Smooth muscle cell (in vitro differentiated cells): ENCODE results near the gene KLK2. TPM values are rescaled to one million over a fixed set of nuclear protein-coding genes. Genes with fewer than 3 reads are reported as not detected.

Source experiments
- DNase-seq: peaks from one replicate; lab custom pipeline; 2025; ENCODE audit not compliant: unreplicated experiment; lab: John Stamatoyannopoulos, UW
- H2AFZ ChIP-seq: fragments of 200-600 bp; sonication (generic); 2 replicates; pipeline ENCODE4 v1.6.0; 2016; ENCODE audit warnings: antibody characterized with exemption, low read depth, mild to moderate bottlenecking
- H3F3A ChIP-seq: fragments of 200-600 bp; sonication (generic); 2 replicates; pipeline ENCODE4 v1.6.0; 2017; ENCODE audit warnings: antibody characterized with exemption, low read depth
- H3K27ac ChIP-seq: fragments of 200-600 bp; sonication (generic); 2 replicates; pipeline ENCODE4 v1.5.1; 2016; ENCODE audit warnings: low read depth, mild to moderate bottlenecking
- H3K27me3 ChIP-seq: fragments of 200-600 bp; sonication (generic); 2 replicates; pipeline ENCODE4 v1.6.1; 2016; ENCODE audit warnings: low read depth, mild to moderate bottlenecking
- H3K36me3 ChIP-seq: fragments of 200-600 bp; sonication (generic); 2 replicates; pipeline ENCODE4 v1.5.1; 2016; ENCODE audit warnings: low read depth
- H3K4me1 ChIP-seq: fragments of 200-600 bp; sonication (generic); 2 replicates; pipeline ENCODE4 v1.5.1; 2016; ENCODE audit warnings: low read depth
- H3K4me2 ChIP-seq: fragments of 200-600 bp; sonication (generic); 2 replicates; pipeline ENCODE4 v1.6.0; 2016; ENCODE audit warnings: mild to moderate bottlenecking
- H3K4me3 ChIP-seq: fragments of 200-600 bp; sonication (generic); 2 replicates; pipeline ENCODE4 v1.5.1; 2016; ENCODE audit warnings: mild to moderate bottlenecking
- H3K79me2 ChIP-seq: fragments of 200-600 bp; sonication (generic); 2 replicates; pipeline ENCODE4 v1.6.0; 2016; ENCODE audit warnings: low read depth, mild to moderate bottlenecking
- H3K9ac ChIP-seq: fragments of 200-600 bp; sonication (generic); 2 replicates; pipeline ENCODE4 v1.6.0; 2016; ENCODE audit warnings: low read depth
- H3K9me3 ChIP-seq: fragments of 200-600 bp; sonication (generic); replicated peaks from 2 replicates; pipeline ENCODE4 v1.5.1; 2016; ENCODE audit warnings: low read depth
- H4K20me1 ChIP-seq: fragments of 200-600 bp; sonication (generic); 2 replicates; pipeline ENCODE4 v1.6.0; 2016; ENCODE audit warnings: low read depth
- CTCF ChIP-seq: fragments of 200-600 bp; sonication (generic); IDR thresholded peaks from 2 replicates; pipeline ENCODE4 v1.5.1; 2017; ENCODE audit warnings: borderline replicate concordance, mild to moderate bottlenecking, antibody characterized with exemption; ENCODE audit not compliant: insufficient read depth, poor library complexity, severe bottlenecking
- WGBS: methylation state at CpG from one replicate; pipeline ENCODE4 v1.1.7; 2016; ENCODE audit warnings: low lambda C conversion rate; 5-methylcytosine and 5-hydroxymethylcytosine counted together
- polyA plus RNA-seq: library from polyadenylated mRNA; unstranded; fragments of >200 nt; fragmentation: Nextera tagmentation; extraction: Ambion mirVana; gene quantifications from 2 replicates; pipeline ENCODE4 v1.2.1, GENCODE V29; 2016
- total RNA-seq: library from RNA; depleted of rRNA; stranded (reverse); fragments of >200 nt; gene quantifications from 2 replicates; pipeline ENCODE4 v1.2.3, GENCODE V29; 2014

Gene KLK2
- total and polyA plus RNA-seq, 2 experiments from 2014 or later, result not detected

GRCh38 chr19:50916069-50916468, 42.8 kb downstream of the KLK2 start:
- Histone ChIP-seq H3K36me3 (no peaks in the 10 kb centered on the region), H3K27me3 (peaks cover 57% of the 10 kb centered on the region), H3K4me3 (no peak overlapping the region), H3F3A (no peaks in the 10 kb centered on the region), H3K4me1 (no peaks in the 10 kb centered on the region), H3K9me3 (no peaks in the 10 kb centered on the region), H4K20me1 (no peaks in the 10 kb centered on the region), H3K79me2 (no peaks in the 10 kb centered on the region), H3K9ac (no peak overlapping the region), H3K4me2 (no peak overlapping the region), H3K27ac (no peak overlapping the region), H2AFZ (no peak overlapping the region)
- DNase-seq, result no peak
- WGBS, result 98% methylated on average over 2 of the region's 2 CpGs
- no peak for TF ChIP-seq CTCF

GRCh38 chr19:50921426-50922316, 48.4 kb downstream of the KLK2 start:
- no peak for TF ChIP-seq CTCF

GRCh38 chr19:50922317-50922853, 49.1 kb downstream of the KLK2 start:
- no peak overlapping the region for H2AFZ ChIP-seq
- DNase-seq, result peak; percentile 6
- WGBS, result 35% methylated on average over 21 of the region's 21 CpGs
- peaks cover 31% of the 10 kb centered on the region for H3K27me3 ChIP-seq
- no peaks in the 10 kb centered on the region for H3K4me1 ChIP-seq
- H3K9ac ChIP-seq, result no peak overlapping the region
- no peaks in the 10 kb centered on the region for H3F3A ChIP-seq
- H3K4me3 ChIP-seq, result no peak overlapping the region
- peak; percentile 81 for TF ChIP-seq CTCF
- H3K4me2 ChIP-seq, result no peak overlapping the region
- H3K9me3 ChIP-seq, result no peaks in the 10 kb centered on the region
- H3K79me2 ChIP-seq, result no peaks in the 10 kb centered on the region
- no peaks in the 10 kb centered on the region for H4K20me1 ChIP-seq
- H3K27ac ChIP-seq, result no peak overlapping the region
- H3K36me3 ChIP-seq, result no peaks in the 10 kb centered on the region

More at GRCh38 chr19:50921426-50922316, 48.4 kb downstream of the KLK2 start:
- Histone ChIP-seq H3K4me1 (no peaks in the 10 kb centered on the region), H3K4me3 (no peak overlapping the region), H3F3A (no peaks in the 10 kb centered on the region), H4K20me1 (no peaks in the 10 kb centered on the region), H3K4me2 (no peak overlapping the region), H3K27me3 (peaks cover 36% of the 10 kb centered on the region), H3K27ac (no peak overlapping the region), H3K36me3 (no peaks in the 10 kb centered on the region), H3K9me3 (no peaks in the 10 kb centered on the region), H3K9ac (no peak overlapping the region), H3K79me2 (no peaks in the 10 kb centered on the region), H2AFZ (no peak overlapping the region)
- DNase-seq, result no peak
- WGBS, result 31% methylated on average over 12 of the region's 12 CpGs

GRCh38 chr19:50924586-50924985, 51.3 kb downstream of the KLK2 start:
- Histone ChIP-seq H3F3A (no peaks in the 10 kb centered on the region), H2AFZ (no peak overlapping the region), H3K4me2 (no peak overlapping the region), H3K27me3 (peaks cover 21% of the 10 kb centered on the region), H3K4me3 (no peak overlapping the region), H3K79me2 (no peaks in the 10 kb centered on the region), H3K9ac (no peak overlapping the region), H4K20me1 (no peaks in the 10 kb centered on the region), H3K4me1 (no peaks in the 10 kb centered on the region), H3K27ac (no peak overlapping the region), H3K9me3 (no peaks in the 10 kb centered on the region), H3K36me3 (no peaks in the 10 kb centered on the region)
- DNase-seq, result no peak
- WGBS, result 75% methylated on average over 6 of the region's 6 CpGs
- TF ChIP-seq CTCF, result no peak
